H1 (cell line): ENCODE results near the gene MAST2. TPM values are rescaled to one million over a fixed set of nuclear protein-coding genes. Genes with fewer than 3 reads are reported as not detected.

Experiments used
- CTCF ChIA-PET: fragments of 300-600 bp; sonication (Branson Sonifier 250); formaldehyde crosslinking; loops from one replicate; lab custom pipeline; 2021; ENCODE audit not compliant: partially characterized antibody; lab: Charles Lee
- POLR2A ChIA-PET: fragments of 300-600 bp; sonication (Branson Sonifier 250); formaldehyde crosslinking; loops from one replicate; lab custom pipeline; 2021; ENCODE audit warnings: inconsistent platforms; ENCODE audit not compliant: partially characterized antibody; lab: Charles Lee
- DNase-seq, 2 experiments: peaks; one replicate each; pipeline versions ENCODE4 v3.0.0 to v3.0.0-alpha.2; 2010 to 2022; ENCODE audit warnings: low spot score in 2 of 2, low read depth in 1 of 2, mixed read lengths in 1 of 2
- FAIRE-seq: peaks from 2 replicates; lab custom pipeline; 2011; peaks lifted over from hg19 to GRCh38; lab: Jason Lieb, UNC
- H2AFZ ChIP-seq: 2 replicates; pipeline ENCODE4 v1.8.1; 2012; ENCODE audit warnings: low read length, inconsistent platforms
- H2AK5ac ChIP-seq: 2 replicates; pipeline ENCODE4 v1.6.1; 2013; ENCODE audit warnings: low read depth, low read length
- H2BK120ac ChIP-seq: replicated peaks from 2 replicates; pipeline ENCODE3; 2013; ENCODE audit warnings: low read depth, low read length, inconsistent platforms
- H2BK12ac ChIP-seq: 2 replicates; pipeline ENCODE4 v1.6.1; 2013; ENCODE audit warnings: low read depth, low read length
- H2BK15ac ChIP-seq: 2 replicates; pipeline ENCODE4 v1.6.1; 2013; ENCODE audit warnings: low read length
- H2BK20ac ChIP-seq: 2 replicates; pipeline ENCODE4 v1.6.1; 2013; ENCODE audit warnings: low read length
- H2BK5ac ChIP-seq: 2 replicates; pipeline ENCODE4 v1.6.1; 2013; ENCODE audit warnings: low read depth, low read length
- H3K14ac ChIP-seq: 2 replicates; pipeline ENCODE4 v1.6.1; 2013; ENCODE audit warnings: inconsistent platforms; ENCODE audit not compliant: insufficient read length
- H3K18ac ChIP-seq: 2 replicates; pipeline ENCODE4 v1.6.1; 2013; ENCODE audit warnings: low read length; ENCODE audit errors: extremely low read depth
- H3K23ac ChIP-seq: 2 replicates; pipeline ENCODE4 v1.6.1; 2013; ENCODE audit warnings: inconsistent platforms; ENCODE audit not compliant: insufficient read length
- H3K23me2 ChIP-seq: 2 replicates; pipeline ENCODE4 v1.6.1; 2013; ENCODE audit warnings: low read depth, low read length
- H3K27ac ChIP-seq: 2 replicates; pipeline ENCODE4 v1.6.1; 2011; ENCODE audit warnings: low read depth, low read length, inconsistent platforms
- H3K27me3 ChIP-seq, 4 experiments: replicated peaks in 1 of 4; 1 replicate in 1 of 4; 2 replicates in 3 of 4; pipeline versions ENCODE4 v1.6.1 to v1.8.1; 2011 to 2013; ENCODE audit warnings: low read length in 3 of 4, mild to moderate bottlenecking in 3 of 4, inconsistent platforms in 2 of 4, mixed read lengths in 2 of 4, moderate library complexity in 1 of 4; ENCODE audit not compliant: control insufficient read depth in 3 of 4, insufficient read depth in 3 of 4; ENCODE audit errors: extremely low read depth in 1 of 4
- H3K36me3 ChIP-seq, 4 experiments: 2 replicates each; pipeline versions ENCODE4 v1.6.1 to v1.8.1; 2011 to 2013; ENCODE audit warnings: mild to moderate bottlenecking in 4 of 4, low read length in 3 of 4, moderate library complexity in 2 of 4, control low read depth in 1 of 4, inconsistent platforms in 1 of 4; ENCODE audit not compliant: insufficient read depth in 4 of 4, control insufficient read depth in 2 of 4
- H3K4ac ChIP-seq: replicated peaks from 2 replicates; pipeline ENCODE3; 2013; ENCODE audit warnings: low read length, low read depth, mixed read lengths, inconsistent platforms; ENCODE audit not compliant: insufficient read length
- H3K4me1 ChIP-seq, 4 experiments: replicated peaks in 1 of 4; 1 replicate in 1 of 4; 2 replicates in 3 of 4; pipeline versions ENCODE4 v1.6.1 to v1.8.1; 2011 to 2013; ENCODE audit warnings: low read length in 3 of 4, inconsistent platforms in 2 of 4, mixed read lengths in 1 of 4; ENCODE audit not compliant: insufficient read depth in 4 of 4, control insufficient read depth in 3 of 4
- H3K4me2 ChIP-seq, 2 experiments: 2 replicates each; pipeline versions ENCODE4 v1.6.1 to v1.8.1; 2011 to 2013; ENCODE audit warnings: low read depth in 2 of 2, low read length in 2 of 2, control low read depth in 1 of 2, inconsistent platforms in 1 of 2, mild to moderate bottlenecking in 1 of 2; ENCODE audit not compliant: insufficient read depth in 1 of 2
- H3K4me3 ChIP-seq, 4 experiments: fragments of 200-600, 300-600 bp in 1 of 4; sonication (generic), shearing (Covaris generic), sonication (Bioruptor Twin) in 1 of 4; 2 replicates each; pipeline versions ENCODE4 v1.5.1 to v1.8.1; 2011 to 2016; ENCODE audit warnings: low read length in 4 of 4, low read depth in 3 of 4, control low read depth in 2 of 4, inconsistent platforms in 2 of 4, mild to moderate bottlenecking in 2 of 4, mixed read lengths in 1 of 4, moderate library complexity in 1 of 4; ENCODE audit not compliant: insufficient read depth in 2 of 4; ENCODE audit errors: extremely low read depth in 1 of 4
- H3K56ac ChIP-seq: replicated peaks from 2 replicates; pipeline ENCODE3; 2013; ENCODE audit warnings: low read depth, mild to moderate bottlenecking, mixed read lengths, low read length, inconsistent platforms; ENCODE audit not compliant: insufficient read length
- H3K79me1 ChIP-seq: 2 replicates; pipeline ENCODE4 v1.6.1; 2013; ENCODE audit warnings: low read depth, low read length, control low read depth
- H3K79me2 ChIP-seq, 2 experiments: 2 replicates each; pipeline versions ENCODE4 v1.6.1 to v1.8.1; 2012 to 2013; ENCODE audit warnings: low read length in 2 of 2, mild to moderate bottlenecking in 2 of 2, inconsistent platforms in 1 of 2; ENCODE audit not compliant: insufficient read depth in 2 of 2, control insufficient read depth in 1 of 2
- H3K9ac ChIP-seq, 4 experiments: replicated peaks in 1 of 4; 1 replicate in 1 of 4; 2 replicates in 3 of 4; pipeline versions ENCODE4 v1.6.1 to v1.8.1; 2011 to 2013; ENCODE audit warnings: low read depth in 3 of 4, low read length in 3 of 4, control low read depth in 2 of 4, mild to moderate bottlenecking in 2 of 4, moderate library complexity in 2 of 4, inconsistent platforms in 1 of 4; ENCODE audit errors: extremely low read depth in 1 of 4
- H3K9me3 ChIP-seq, 2 experiments: 2 replicates each; pipeline versions ENCODE4 v1.6.1 to v1.8.1; 2012 to 2013; ENCODE audit warnings: mild to moderate bottlenecking in 2 of 2, moderate library complexity in 2 of 2, control low read depth in 1 of 2, inconsistent platforms in 1 of 2, low read depth in 1 of 2, low read length in 1 of 2, mixed read lengths in 1 of 2; ENCODE audit not compliant: insufficient read depth in 2 of 2
- H4K20me1 ChIP-seq, 2 experiments: replicated peaks in 1 of 2; 2 replicates each; pipeline versions ENCODE3 to v1.8.1; 2011 to 2013; ENCODE audit warnings: inconsistent platforms in 2 of 2, low read length in 2 of 2, mild to moderate bottlenecking in 1 of 2; ENCODE audit not compliant: insufficient read depth in 2 of 2, control insufficient read depth in 1 of 2
- H4K5ac ChIP-seq: 2 replicates; pipeline ENCODE4 v1.6.1; 2013; ENCODE audit warnings: low read length, low read depth, mixed read lengths, inconsistent platforms; ENCODE audit not compliant: insufficient read length
- H4K8ac ChIP-seq: 2 replicates; pipeline ENCODE4 v1.8.0; 2013; ENCODE audit warnings: mild to moderate bottlenecking, moderate library complexity, low read length, inconsistent platforms; ENCODE audit not compliant: insufficient read depth; ENCODE audit errors: extremely low read depth
- H4K91ac ChIP-seq: replicated peaks from 2 replicates; pipeline ENCODE3; 2013; ENCODE audit warnings: low read length, mixed read lengths, inconsistent platforms; ENCODE audit not compliant: insufficient read length
- EP300 ChIP-seq, 2 experiments: IDR thresholded peaks; 1 replicate in 1 of 2; 2 replicates in 1 of 2; pipeline ENCODE4 v1.6.1; 2011 to 2012; ENCODE audit warnings: low read depth in 2 of 2, low read length in 2 of 2, mild to moderate bottlenecking in 2 of 2, borderline replicate concordance in 1 of 2, inconsistent platforms in 1 of 2, moderate library complexity in 1 of 2
- SP4 ChIP-seq: IDR thresholded peaks from 2 replicates; pipeline ENCODE4 v1.6.1; 2012; ENCODE audit warnings: low read length, inconsistent platforms
- ZNF274 ChIP-seq: IDR thresholded peaks from 2 replicates; pipeline ENCODE4 v1.7.0; 2012; ENCODE audit warnings: low read length, borderline replicate concordance; ENCODE audit errors: extremely low read depth
- WGBS, 2 experiments: shearing (Covaris generic) in 1 of 2; methylation state at CpG; one replicate each; pipeline versions ENCODE4 v1.1.6 to v1.1.7; 2013 to 2015; ENCODE audit warnings: low lambda C conversion rate in 2 of 2, mixed read lengths in 2 of 2, inconsistent platforms in 1 of 2, low coverage in 1 of 2, missing lambda C conversion rate in 1 of 2; ENCODE audit not compliant: insufficient replicate concordance in 2 of 2, insufficient coverage in 1 of 2, insufficient read length in 1 of 2; ENCODE audit errors: extremely low coverage in 1 of 2, missing lambda C conversion rate in 1 of 2; 5-methylcytosine and 5-hydroxymethylcytosine counted together
- polyA plus RNA-seq, 7 experiments: library from polyadenylated mRNA; depleted of rRNA in 3 of 7; stranded (reverse) in 5 of 7; unstranded in 2 of 7; fragments of >200 nt in 5 of 7; fragments of 200-250 nt in 2 of 7; gene quantifications; 1 replicate in 5 of 7; 2 replicates in 1 of 7; 4 replicates in 1 of 7; pipeline versions ENCODE4 v1.2.1 to v1.2.3, GENCODE V29; 2011 to 2013; ENCODE audit warnings: missing spikeins in 2 of 7, mixed read lengths in 2 of 7
- total RNA-seq: library from RNA; stranded (reverse); fragmentation: NEBNext Ultra II Directional; extraction: Animal tissue kit (Norgen Biotek cat#: 25700); gene quantifications from 2 replicates; pipeline ENCODE4 v1.2.1, GENCODE V29; 2021

MAST2 gene
- total and polyA plus RNA-seq, 2 of the 8 experiments (the other 6 are each of a cell fraction or from before 2014, with no cell fraction given): 20.5 to 35.4 TPM

GRCh38 chr1:45827256-45827655 lies 23.8 kb downstream of the MAST2 start:
- ChIA-PET POLR2A (interaction anchor here (1.4 kb wide), 1 partner anchor 139 kb away, joined by 3 read pairs; the partner anchor contains the start of gene TMEM69), CTCF (interaction anchor here (0.7 to 1.5 kb wide), 2 partner anchors 17 to 24 kb away, joined by 3 to 5 read pairs; no protein-coding TSS in a partner anchor)
- no peak for DNase-seq
- no peak overlapping the region for H3K27ac ChIP-seq
- no peaks in the 10 kb centered on the region for H3K9me3 ChIP-seq
- H3K4me1 ChIP-seq: no peaks in the 10 kb centered on the region
- H3K23me2 ChIP-seq: no peaks in the 10 kb centered on the region
- no peak for FAIRE-seq
- 96% methylated on average over 2 of the region's 2 CpGs; no CpG with 5 or more reads in 1 of the 2 experiments for WGBS, 2 experiments
- H3K4me2 ChIP-seq: no peak overlapping the region
- no peak overlapping the region for H2BK20ac ChIP-seq
- H3K79me1 ChIP-seq: peaks cover 3% of the 10 kb centered on the region; the same call in 1 of the 2 replicates
- peaks cover 0 to 7% of the 10 kb centered on the region in 2 experiments; a peak in 2 of 4 replicates for H3K79me2 ChIP-seq
- H3K56ac ChIP-seq: no peak overlapping the region
- H3K36me3 ChIP-seq: peaks cover 0 to 16% (median 8%) of the 10 kb centered on the region in 4 experiments; a peak in 3 of 8 replicates
- TF ChIP-seq ZNF274 (no peak), SP4 (no peak), EP300 (IDR thresholded peaks at IDR 0.05; ENCODE audit: borderline replicate concordance in 1 of 2, low read depth in 2 of 2, low read length in 2 of 2) (no peak)
- H3K23ac ChIP-seq: no peak overlapping the region
- H3K18ac ChIP-seq: no peak overlapping the region
- no peak overlapping the region for H2BK5ac ChIP-seq
- H4K8ac ChIP-seq: no peak overlapping the region
- no peak overlapping the region for H2BK12ac ChIP-seq
- no peak overlapping the region for H2AFZ ChIP-seq
- no peak overlapping the region for H2BK15ac ChIP-seq
- H3K4me3 ChIP-seq: no peak overlapping the region
- no peak overlapping the region for H3K14ac ChIP-seq
- H3K9ac ChIP-seq: no peak overlapping the region
- H3K4ac ChIP-seq: no peak overlapping the region
- H2AK5ac ChIP-seq: no peak overlapping the region
- no peak overlapping the region for H4K5ac ChIP-seq
- no peak overlapping the region for H2BK120ac ChIP-seq
- no peaks in the 10 kb centered on the region for H3K27me3 ChIP-seq
- H4K91ac ChIP-seq: no peak overlapping the region
- no peaks in the 10 kb centered on the region for H4K20me1 ChIP-seq
